Stimulated activated CD8-positive, alpha-beta memory T cell treated with anti-CD3 and anti-CD28 coated beads, Interleukin-12 subunit alpha, Interleukin-12 subunit beta, amount 100 ng/mL, for 4 hours (primary cell): Measurements from ENCODE around the gene SCRN1.

ENCODE experiments used
- DNase-seq: peaks from one replicate; pipeline ENCODE4 v3.0.0-alpha.2; 2020; ENCODE audit warnings: low read depth

SCRN1 gene

GRCh38 chr7:29989257-29989995 lies at the start of gene SCRN1:
SCRN1 (minus strand) TSS chr7:29989801; CDS start chr7:29969067, 20,734 bp downstream.
- DNase-seq, result peak; percentile 15

GRCh38 chr7:30038196-30038980 lies 48.8 kb upstream of the SCRN1 start:
- DNase-seq, result no peak

GRCh38 chr7:30036220-30036619 lies 46.6 kb upstream of the SCRN1 start:
- DNase-seq, result no peak

DNA sequence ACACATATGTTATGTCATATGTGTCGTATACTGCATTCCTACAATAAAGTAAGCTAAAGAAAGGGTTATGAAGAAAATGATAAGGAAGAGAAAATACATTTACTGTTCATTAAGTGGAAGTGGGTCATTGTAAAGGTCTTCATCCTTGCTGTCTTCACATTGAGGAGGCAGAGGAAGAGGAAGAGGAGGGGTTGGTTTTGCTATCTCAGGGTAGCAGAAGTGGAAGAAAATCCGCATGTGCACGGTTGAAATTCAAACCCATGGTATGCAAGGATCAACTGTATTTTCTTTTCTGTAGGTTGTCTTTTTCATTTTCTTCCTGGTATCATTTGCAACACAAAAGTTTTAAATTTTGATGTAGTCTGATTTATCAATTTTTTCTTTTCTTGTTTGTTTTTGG lies 44.9 kb upstream of the SCRN1 start:
- no peak for DNase-seq

DNA sequence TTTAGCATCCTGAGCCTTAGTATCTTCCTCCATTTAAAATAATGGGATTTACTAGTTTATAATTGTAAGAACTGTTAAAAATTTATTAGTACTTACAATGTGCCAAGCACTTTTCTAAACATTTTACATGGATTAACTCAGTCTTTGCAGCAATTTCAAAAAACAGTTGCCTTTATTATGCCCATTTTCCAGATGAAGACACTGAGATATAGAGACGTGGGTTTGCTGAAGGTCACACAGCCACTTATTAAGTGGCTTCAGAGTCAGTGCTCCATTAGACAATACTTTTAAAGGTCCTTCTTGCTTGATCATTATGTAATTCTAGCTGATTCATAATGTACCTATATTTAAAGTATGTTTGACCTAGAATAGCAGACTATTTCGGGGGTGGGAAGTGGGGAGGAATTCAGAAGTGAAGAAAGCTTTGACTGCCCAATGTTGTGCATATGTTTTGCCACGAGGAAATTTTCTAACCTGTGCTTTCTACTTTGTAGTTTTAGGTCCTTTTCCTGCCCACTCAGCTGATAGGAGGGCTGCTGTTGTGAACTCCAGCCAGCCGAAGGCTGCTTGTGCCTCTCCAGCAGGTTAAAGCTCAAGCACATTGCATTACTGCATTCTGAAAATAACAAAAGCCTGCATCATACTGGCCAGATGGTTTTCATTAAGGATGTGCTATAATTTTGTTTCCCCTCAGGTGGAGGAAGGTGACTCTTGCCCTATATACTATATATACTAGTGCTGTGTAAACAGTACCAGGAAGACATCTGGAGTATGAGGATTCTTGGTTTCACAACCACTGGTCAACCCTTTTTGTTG lies 42.9 kb upstream of the SCRN1 start:
- DNase-seq, result no peak

DNA sequence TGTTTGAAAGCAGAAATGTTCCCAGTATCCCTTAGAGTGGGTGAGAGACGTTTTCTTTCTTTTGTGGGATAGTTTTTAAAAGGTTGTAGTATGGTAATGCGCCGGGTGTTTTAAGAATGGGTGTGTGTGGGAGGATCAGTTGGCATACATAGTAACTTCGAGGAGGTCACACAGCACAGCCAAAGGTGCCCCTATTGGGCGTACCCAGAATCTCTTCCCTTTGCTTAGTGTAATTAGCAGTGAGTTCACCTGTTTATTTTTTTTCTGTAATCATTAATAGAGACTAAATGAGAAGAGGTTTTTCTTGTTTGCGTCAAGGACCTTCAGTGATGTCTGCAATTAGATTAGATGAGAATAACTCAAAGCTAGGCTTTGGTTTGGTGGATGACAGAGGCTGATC lies 40.1 kb upstream of the SCRN1 start:
- no peak for DNase-seq

- no peak for DNase-seq
Observed at GRCh38 chr7:30028749-30029635, 39.4 kb upstream of the SCRN1 start.

DNA sequence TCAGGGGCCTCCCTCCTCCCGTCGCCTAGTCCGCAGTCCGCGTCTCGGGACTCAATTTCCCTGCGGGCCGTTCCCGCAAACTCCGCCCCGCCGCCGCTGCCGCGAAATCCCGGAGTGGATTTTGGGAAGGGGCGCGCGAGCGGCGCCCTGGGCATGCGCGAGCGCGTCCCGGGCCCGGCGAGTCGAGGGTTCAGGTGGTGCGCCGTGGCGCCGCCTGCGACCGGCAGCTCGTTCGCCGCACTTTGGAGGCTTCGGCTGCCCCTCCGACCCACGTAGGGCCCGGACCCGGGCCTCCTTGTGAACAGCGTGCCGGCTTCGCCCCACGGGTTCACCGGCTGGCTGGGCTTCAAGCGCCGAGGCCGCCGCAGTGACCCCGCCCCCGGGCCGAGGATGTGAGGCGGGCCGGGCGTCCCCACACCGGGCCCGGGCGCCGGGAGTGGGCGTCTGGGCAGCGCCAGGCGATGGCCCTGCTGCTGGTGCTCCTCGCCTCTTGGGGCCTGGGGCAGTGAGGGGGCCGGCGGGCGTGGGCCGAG lies 38.7 kb upstream of the SCRN1 start, which contains the start of gene PLEKHA8:
TSS of gene PLEKHA8 (plus strand) at position 197 of the 533 bp plus-strand sequence. CDS start 351 bp downstream, outside the sequence.
- peak; percentile 84 for DNase-seq

GRCh38 chr7:30027740-30028215 lies 38.2 kb upstream of the SCRN1 start:
- DNase-seq, result no peak

DNA sequence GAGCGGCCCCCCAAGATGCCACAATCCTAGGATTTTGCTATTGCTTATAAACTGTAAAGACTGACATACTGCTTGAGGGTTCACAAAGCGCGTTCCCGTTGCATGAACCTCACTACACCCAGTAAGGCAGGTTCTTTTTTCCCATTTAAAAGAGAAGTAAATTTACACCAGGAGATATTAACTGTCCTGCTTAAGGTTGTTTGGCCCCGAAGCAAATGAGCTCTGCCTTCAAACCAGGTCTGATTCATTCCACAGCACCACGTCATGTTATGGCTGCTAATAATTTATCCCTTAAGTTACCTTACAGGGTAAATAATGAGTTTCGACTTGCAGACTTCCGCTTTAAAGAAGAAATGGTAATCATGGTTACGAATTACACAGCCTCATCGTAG lies 37.5 kb upstream of the SCRN1 start:
- no peak for DNase-seq

- peak; percentile 81 for DNase-seq
Observed at GRCh38 chr7:30026229-30027064, 36.8 kb upstream of the SCRN1 start, which contains the start of gene FKBP14. FKBP14 (minus strand) TSS chr7:30026702; CDS start chr7:30026508, 194 bp downstream.

GRCh38 chr7:30023524-30023923 lies 33.9 kb upstream of the SCRN1 start:
- DNase-seq, result no peak

- DNase-seq, result no peak
Observed at GRCh38 chr7:30022991-30023390, 33.4 kb upstream of the SCRN1 start.

DNA sequence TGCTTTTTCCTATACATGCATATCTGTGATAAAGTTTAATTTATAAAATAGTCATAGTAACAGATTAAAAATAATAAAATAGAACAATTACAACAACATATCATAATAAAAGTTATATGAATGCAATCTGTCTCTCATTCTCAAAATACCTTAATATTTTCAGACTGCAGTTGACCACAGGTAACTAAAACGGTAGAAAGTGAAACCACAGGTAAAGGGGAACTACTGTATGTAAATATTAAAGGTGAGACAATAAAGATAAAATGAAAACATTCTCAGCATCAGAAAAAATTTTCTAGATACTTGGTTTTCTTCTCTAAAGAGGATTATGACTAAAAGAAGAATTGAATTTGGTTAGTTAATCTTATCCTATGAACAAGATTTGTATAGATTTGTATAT lies 30.9 kb upstream of the SCRN1 start:
- DNase-seq, result no peak

- no peak for DNase-seq
Observed at GRCh38 chr7:30019960-30020359, 30.4 kb upstream of the SCRN1 start.

DNA sequence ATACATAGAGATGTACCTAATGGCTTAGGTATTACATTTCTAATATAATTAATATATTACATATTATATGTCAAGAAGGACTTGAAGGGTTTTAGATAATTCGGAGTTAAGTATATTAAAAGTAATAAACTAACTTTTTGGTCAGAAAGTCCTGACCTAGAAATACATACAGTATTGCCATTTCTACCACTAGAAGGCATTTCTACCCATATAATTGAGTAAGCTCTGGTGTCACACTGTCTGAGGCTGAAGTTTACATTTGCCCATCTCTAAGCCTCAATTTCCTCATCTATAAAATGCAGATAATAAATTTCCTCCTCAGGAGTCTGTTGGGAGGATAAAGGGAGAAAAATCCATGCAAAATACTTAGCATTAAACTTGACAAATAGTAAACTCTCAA lies 29.8 kb upstream of the SCRN1 start:
- DNase-seq, result no peak

DNA sequence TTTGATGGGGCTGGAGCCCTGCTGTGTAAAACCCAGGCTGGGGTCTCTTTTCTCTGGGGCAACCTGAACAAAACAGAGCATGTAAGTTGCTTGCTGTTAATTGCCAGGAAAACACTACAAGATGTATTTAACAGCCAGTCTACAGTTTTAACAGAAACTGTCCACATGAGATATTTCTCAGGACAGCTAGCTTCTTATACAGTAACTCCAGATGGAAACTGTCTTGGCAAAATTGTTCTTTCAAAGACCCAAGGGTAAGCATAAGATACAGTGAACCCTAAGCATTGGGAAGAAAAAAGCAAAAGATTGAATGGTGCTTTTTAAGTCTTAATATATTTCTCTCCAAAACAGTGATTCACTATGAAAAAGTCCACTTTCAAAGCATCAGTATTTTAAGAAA lies 28.9 kb upstream of the SCRN1 start:
- no peak for DNase-seq

DNA sequence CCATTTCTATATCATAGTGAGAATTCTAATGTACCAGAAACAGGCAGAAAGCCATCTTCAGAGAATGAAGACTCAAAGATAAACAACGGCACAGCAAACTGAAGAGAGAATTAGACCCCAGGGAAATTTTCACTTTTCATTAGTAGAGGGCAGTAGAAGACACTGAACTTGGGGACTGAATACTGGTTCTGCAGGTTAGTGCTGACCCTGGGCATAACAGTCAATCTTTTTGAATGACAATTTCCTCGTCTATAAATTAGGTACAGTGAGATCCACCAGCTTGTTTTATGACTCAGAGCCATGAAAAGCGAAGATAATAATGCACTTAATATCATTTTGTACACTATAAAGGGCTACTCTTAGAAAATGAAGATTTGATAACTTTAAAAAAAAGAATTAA lies 23.2 kb upstream of the SCRN1 start:
- DNase-seq, result no peak

DNA sequence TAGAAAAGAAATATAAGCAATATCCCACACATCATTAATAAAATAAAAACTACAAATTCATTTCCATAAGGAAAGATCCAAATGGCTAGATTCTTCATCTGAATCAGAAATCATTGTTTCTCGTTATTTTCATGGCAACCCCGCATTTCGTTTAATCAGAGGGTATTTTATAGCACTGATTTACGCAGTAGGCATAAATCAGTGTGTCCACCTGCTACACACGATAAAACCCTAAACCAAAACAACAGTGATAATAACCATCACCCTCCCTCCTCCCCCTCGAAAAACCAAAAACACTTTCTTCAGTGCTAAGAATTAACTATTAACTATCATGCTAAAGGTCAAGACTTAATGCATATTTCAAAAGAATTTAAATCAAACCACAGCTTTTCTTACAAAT lies 20.4 kb upstream of the SCRN1 start:
- no peak for DNase-seq

GRCh38 chr7:30005464-30005863 lies 15.9 kb upstream of the SCRN1 start:
- no peak for DNase-seq
